ENCODE data around the gene CHIT1. TPM values are rescaled to one million over a fixed set of nuclear protein-coding genes. Genes with fewer than 3 reads are reported as not detected.

The CHIT1 gene
- total and polyA plus RNA-seq, 2 experiments from 2014 or later, result 0.07 to 0.47 TPM

DNA sequence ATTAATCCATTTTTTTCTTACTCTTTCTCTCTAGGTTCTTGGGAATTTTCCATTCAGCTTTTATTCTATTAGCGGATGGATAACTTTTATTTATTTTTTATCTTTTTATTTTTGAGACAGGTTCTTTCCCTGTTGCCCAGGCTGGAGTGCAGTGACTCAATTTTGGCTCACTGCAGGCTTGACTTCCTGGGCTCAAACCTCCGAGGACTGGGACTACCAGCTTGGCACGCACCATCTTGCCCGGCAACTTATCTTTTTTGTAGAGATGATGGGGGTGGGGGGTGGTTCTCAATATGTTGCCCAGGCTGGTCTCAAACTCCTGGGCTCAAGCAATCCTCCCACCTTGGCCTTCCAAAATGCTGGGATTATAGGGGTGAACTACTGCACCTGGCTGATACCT is 36.1 kb upstream of the CHIT1 start:
- H3K36me3 Mint-ChIP-seq (ENCODE audit: low read depth), result no peaks in the 10 kb centered on the region
- Histone ChIP-seq H3K27ac (ENCODE audit: low read depth) (no peak overlapping the region), H3K79me2 (replicated peaks; ENCODE audit: insufficient read depth) (no peaks in the 10 kb centered on the region), H3K36me3 (ENCODE audit: insufficient read depth) (no peaks in the 10 kb centered on the region), H4K20me1 (replicated peaks; ENCODE audit: insufficient read depth) (no peaks in the 10 kb centered on the region), H3K9me2 (ENCODE audit: insufficient read depth) (no peaks in the 10 kb centered on the region), H3K4me2 (no peak overlapping the region), H3K4me3 (no peak overlapping the region), H3K27me3 (ENCODE audit: insufficient read depth) (no peaks in the 10 kb centered on the region), H2AFZ (no peak overlapping the region), H3F3A (replicated peaks; ENCODE audit: low read depth) (no peaks in the 10 kb centered on the region; the same call in 1 of the 2 replicates), H3K4me1 (ENCODE audit: insufficient read depth) (no peaks in the 10 kb centered on the region)
- no peaks in the 10 kb centered on the region for H3K9me3 Mint-ChIP-seq
- H3K4me1 Mint-ChIP-seq, result peaks cover 4% of the 10 kb centered on the region; the same call in 2 of the 3 replicates
- TF ChIP-seq, protein P1, sequence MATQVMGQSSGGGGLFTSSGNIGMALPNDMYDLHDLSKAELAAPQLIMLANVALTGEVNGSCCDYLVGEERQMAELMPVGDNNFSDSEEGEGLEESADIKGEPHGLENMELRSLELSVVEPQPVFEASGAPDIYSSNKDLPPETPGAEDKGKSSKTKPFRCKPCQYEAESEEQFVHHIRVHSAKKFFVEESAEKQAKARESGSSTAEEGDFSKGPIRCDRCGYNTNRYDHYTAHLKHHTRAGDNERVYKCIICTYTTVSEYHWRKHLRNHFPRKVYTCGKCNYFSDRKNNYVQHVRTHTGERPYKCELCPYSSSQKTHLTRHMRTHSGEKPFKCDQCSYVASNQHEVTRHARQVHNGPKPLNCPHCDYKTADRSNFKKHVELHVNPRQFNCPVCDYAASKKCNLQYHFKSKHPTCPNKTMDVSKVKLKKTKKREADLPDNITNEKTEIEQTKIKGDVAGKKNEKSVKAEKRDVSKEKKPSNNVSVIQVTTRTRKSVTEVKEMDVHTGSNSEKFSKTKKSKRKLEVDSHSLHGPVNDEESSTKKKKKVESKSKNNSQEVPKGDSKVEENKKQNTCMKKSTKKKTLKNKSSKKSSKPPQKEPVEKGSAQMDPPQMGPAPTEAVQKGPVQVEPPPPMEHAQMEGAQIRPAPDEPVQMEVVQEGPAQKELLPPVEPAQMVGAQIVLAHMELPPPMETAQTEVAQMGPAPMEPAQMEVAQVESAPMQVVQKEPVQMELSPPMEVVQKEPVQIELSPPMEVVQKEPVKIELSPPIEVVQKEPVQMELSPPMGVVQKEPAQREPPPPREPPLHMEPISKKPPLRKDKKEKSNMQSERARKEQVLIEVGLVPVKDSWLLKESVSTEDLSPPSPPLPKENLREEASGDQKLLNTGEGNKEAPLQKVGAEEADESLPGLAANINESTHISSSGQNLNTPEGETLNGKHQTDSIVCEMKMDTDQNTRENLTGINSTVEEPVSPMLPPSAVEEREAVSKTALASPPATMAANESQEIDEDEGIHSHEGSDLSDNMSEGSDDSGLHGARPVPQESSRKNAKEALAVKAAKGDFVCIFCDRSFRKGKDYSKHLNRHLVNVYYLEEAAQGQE (IDR thresholded peaks at IDR 0.05; ENCODE audit: unreplicated experiment), result no peak
- no peak for TF ChIP-seq JUNB (IDR thresholded peaks at IDR 0.05; ENCODE audit: unreplicated experiment)
- TF ChIP-seq, protein P2, sequence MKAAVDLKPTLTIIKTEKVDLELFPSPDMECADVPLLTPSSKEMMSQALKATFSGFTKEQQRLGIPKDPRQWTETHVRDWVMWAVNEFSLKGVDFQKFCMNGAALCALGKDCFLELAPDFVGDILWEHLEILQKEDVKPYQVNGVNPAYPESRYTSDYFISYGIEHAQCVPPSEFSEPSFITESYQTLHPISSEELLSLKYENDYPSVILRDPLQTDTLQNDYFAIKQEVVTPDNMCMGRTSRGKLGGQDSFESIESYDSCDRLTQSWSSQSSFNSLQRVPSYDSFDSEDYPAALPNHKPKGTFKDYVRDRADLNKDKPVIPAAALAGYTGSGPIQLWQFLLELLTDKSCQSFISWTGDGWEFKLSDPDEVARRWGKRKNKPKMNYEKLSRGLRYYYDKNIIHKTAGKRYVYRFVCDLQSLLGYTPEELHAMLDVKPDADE (IDR thresholded peaks at IDR 0.05), result no peak
- no peak for TF ChIP-seq ZNF462 (CRISPR knock-in tag; IDR thresholded peaks at IDR 0.05)
- TF ChIP-seq NANOG (IDR thresholded peaks at IDR 0.05; ENCODE audit: borderline replicate concordance), result no peak
- no peak for TF ChIP-seq STAT1 (IDR thresholded peaks at IDR 0.05; ENCODE audit: unreplicated experiment)
- TF ChIP-seq CREB1 (CRISPR knock-in tag; IDR thresholded peaks at IDR 0.05; ENCODE audit: low read depth), result no peak
- TF ChIP-seq ZNF114 (CRISPR knock-in tag; IDR thresholded peaks at IDR 0.05), result no peak
- no peak for TF ChIP-seq EZH2phosphoT487 (IDR thresholded peaks at IDR 0.05; ENCODE audit: unreplicated experiment)
- DNase-seq (ENCODE audit: low spot score) (no peak), ATAC-seq (no peak)
- peaks cover 7% of the 10 kb centered on the region for H3K27me3 Mint-ChIP-seq (ENCODE audit: insufficient read depth, low read depth, poor library complexity)
- no peak overlapping the region for H3K27ac Mint-ChIP-seq
- no peak overlapping the region for H3K4me3 Mint-ChIP-seq
